Choroid plexus epithelial cell (primary cell): ENCODE results near the gene USP15.

Experiments
- DNase-seq: peaks from one replicate; pipeline ENCODE4 v3.0.0-alpha.2; 2010; ENCODE audit warnings: low read depth
- H3K4me3 ChIP-seq: 2 replicates; pipeline ENCODE4 v1.5.1; 2011; ENCODE audit warnings: low read depth, mild to moderate bottlenecking, control low read depth, low read length, moderate library complexity
- CTCF ChIP-seq: conservative IDR thresholded peaks from 2 replicates; pipeline ENCODE4 v1.5.1; 2011; ENCODE audit warnings: low read depth, mild to moderate bottlenecking, control low read depth, inconsistent platforms, low read length, moderate library complexity

USP15 gene

GRCh38 chr12:62382526-62382925, 122.3 kb downstream of the USP15 start:
- DNase-seq, result no peak
- TF ChIP-seq CTCF, result no peak
- H3K4me3 ChIP-seq, result no peak overlapping the region

- no peak for TF ChIP-seq CTCF
- no peak overlapping the region for H3K4me3 ChIP-seq
- peak; percentile 56 for DNase-seq
These were observed 136.5 kb downstream of the USP15 start for GRCh38 chr12:62396750-62397149.

GRCh38 chr12:62400135-62400534, 139.9 kb downstream of the USP15 start:
- no peak for TF ChIP-seq CTCF
- H3K4me3 ChIP-seq, result no peak overlapping the region
- DNase-seq, result no peak

GRCh38 chr12:62401631-62402030, 141.4 kb downstream of the USP15 start:
- H3K4me3 ChIP-seq, result no peak overlapping the region
- DNase-seq, result no peak
- TF ChIP-seq CTCF, result no peak

GRCh38 chr12:62403031-62403430, 142.8 kb downstream of the USP15 start:
- H3K4me3 ChIP-seq, result no peak overlapping the region
- DNase-seq, result peak; percentile 4
- no peak for TF ChIP-seq CTCF

- DNase-seq, result no peak
- no peak for TF ChIP-seq CTCF
- H3K4me3 ChIP-seq, result no peak overlapping the region
These were observed 147.4 kb downstream of the USP15 start for GRCh38 chr12:62407587-62407986.

GRCh38 chr12:62409068-62409467, 148.9 kb downstream of the USP15 start:
- H3K4me3 ChIP-seq, result no peak overlapping the region
- DNase-seq, result no peak
- TF ChIP-seq CTCF, result no peak
